Measurements from ENCODE around the gene KCNA2. TPM values are rescaled to one million over a fixed set of nuclear protein-coding genes. Genes with fewer than 3 reads are reported as not detected.

Gene KCNA2
- total and polyA plus RNA-seq, 2 of the 13 experiments (the other 11 are each of a cell fraction or from before 2014, with no cell fraction given) = not detected

DNA sequence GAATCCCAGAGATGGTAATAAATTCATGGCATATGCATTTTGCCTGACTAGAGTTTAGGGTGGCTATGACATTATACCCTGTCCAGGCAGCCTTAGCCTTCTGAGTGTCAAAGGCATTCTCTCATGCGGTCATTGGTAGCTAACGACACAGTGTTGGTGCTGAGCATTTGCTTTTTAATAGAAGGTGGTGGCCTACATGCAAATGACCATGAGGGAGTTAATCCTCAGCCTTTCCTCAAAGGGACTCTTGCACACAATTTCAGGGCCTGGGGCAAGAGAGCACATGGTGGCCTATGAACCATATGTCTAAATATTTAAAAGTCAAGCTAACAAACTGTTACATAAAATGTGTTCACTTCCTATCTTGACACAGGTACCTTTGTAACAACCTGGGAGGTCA lies 56.3 kb downstream of the KCNA2 start:
- Histone ChIP-seq H3K27me3 (ENCODE audit: control insufficient read depth in 1 of 2, insufficient read depth in 2 of 2, low read length in 2 of 2) (peaks cover 0 to 8% of the 10 kb centered on the region in 2 experiments; a peak in 2 of 5 replicates), H3K27ac (ENCODE audit: extremely low read length, insufficient read depth, low read length) (no peak overlapping the region), H3K9me3 (ENCODE audit: low read length) (no peaks in the 10 kb centered on the region), H4K20me1 (ENCODE audit: insufficient read depth, low read length) (peaks cover 5% of the 10 kb centered on the region; the same call in 1 of the 2 replicates), H3K36me3 (replicated peaks in 1 of 2; ENCODE audit: control insufficient read depth in 1 of 2, insufficient read depth in 2 of 2, low read length in 2 of 2) (no peaks in the 10 kb centered on the region), H3K4me3 (replicated peaks in 1 of 3; ENCODE audit: insufficient read depth in 1 of 3, low read depth in 2 of 3, low read length in 3 of 3) (no peak overlapping the region), H3K4me2 (ENCODE audit: low read depth, low read length) (no peak overlapping the region), H3K79me2 (ENCODE audit: insufficient read depth, low read length) (no peaks in the 10 kb centered on the region), H3K9ac (ENCODE audit: insufficient read depth, low read depth, low read length) (no peak overlapping the region), H3K4me1 (ENCODE audit: insufficient read depth, low read length) (no peaks in the 10 kb centered on the region), H2AFZ (ENCODE audit: low read length) (no peak overlapping the region)
- CTCF ChIA-PET (ENCODE audit: low intra/inter-chr PET ratio, low total read pairs) = no interaction called here
- in situ Hi-C loops (cut with HindIII; ENCODE audit: extremely low pct_ligation_motif_present, low pct_unique_long_range_greater_than_20kb) = no loop called here
- no peak for FAIRE-seq
- no peak for DNase-seq (ENCODE audit: low spot score)
- BruUV-seq (replicated peaks) = no TSS peak
- POLR2A ChIA-PET = no interaction called here
- WGBS (ENCODE audit: low lambda C conversion rate) = 0% methylated on average over 1 of the region's 2 CpGs
- ATAC-seq = no peak
- intact Hi-C loops (cut with micrococcal nuclease; ENCODE audit: unreplicated experiment) = loop anchor here (2.0 kb wide), 1 partner anchor 25 kb away; no protein-coding TSS in a partner anchor
- TF ChIP-seq ZNF615 (CRISPR knock-in tag; IDR thresholded peaks at IDR 0.05; ENCODE audit: borderline replicate concordance) (no peak), TOE1 (CRISPR knock-in tag; IDR thresholded peaks at IDR 0.05) (no peak), KDM3A (CRISPR knock-in tag; IDR thresholded peaks at IDR 0.05; ENCODE audit: low read depth) (no peak), ZNF605 (CRISPR knock-in tag; IDR thresholded peaks at IDR 0.05) (no peak), ZNF337 (CRISPR knock-in tag; IDR thresholded peaks at IDR 0.05; ENCODE audit: borderline replicate concordance, low read depth) (no peak), ZNF562 (CRISPR knock-in tag; IDR thresholded peaks at IDR 0.05; ENCODE audit: borderline replicate concordance) (no peak), ZNF350 (CRISPR knock-in tag; IDR thresholded peaks at IDR 0.05; ENCODE audit: borderline replicate concordance, low read depth) (no peak)
- TF ChIP-seq, protein P1, sequence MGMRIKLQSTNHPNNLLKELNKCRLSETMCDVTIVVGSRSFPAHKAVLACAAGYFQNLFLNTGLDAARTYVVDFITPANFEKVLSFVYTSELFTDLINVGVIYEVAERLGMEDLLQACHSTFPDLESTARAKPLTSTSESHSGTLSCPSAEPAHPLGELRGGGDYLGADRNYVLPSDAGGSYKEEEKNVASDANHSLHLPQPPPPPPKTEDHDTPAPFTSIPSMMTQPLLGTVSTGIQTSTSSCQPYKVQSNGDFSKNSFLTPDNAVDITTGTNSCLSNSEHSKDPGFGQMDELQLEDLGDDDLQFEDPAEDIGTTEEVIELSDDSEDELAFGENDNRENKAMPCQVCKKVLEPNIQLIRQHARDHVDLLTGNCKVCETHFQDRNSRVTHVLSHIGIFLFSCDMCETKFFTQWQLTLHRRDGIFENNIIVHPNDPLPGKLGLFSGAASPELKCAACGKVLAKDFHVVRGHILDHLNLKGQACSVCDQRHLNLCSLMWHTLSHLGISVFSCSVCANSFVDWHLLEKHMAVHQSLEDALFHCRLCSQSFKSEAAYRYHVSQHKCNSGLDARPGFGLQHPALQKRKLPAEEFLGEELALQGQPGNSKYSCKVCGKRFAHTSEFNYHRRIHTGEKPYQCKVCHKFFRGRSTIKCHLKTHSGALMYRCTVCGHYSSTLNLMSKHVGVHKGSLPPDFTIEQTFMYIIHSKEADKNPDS (CRISPR knock-in tag; IDR thresholded peaks at IDR 0.05) = no peak
- TF ChIP-seq, protein P2, sequence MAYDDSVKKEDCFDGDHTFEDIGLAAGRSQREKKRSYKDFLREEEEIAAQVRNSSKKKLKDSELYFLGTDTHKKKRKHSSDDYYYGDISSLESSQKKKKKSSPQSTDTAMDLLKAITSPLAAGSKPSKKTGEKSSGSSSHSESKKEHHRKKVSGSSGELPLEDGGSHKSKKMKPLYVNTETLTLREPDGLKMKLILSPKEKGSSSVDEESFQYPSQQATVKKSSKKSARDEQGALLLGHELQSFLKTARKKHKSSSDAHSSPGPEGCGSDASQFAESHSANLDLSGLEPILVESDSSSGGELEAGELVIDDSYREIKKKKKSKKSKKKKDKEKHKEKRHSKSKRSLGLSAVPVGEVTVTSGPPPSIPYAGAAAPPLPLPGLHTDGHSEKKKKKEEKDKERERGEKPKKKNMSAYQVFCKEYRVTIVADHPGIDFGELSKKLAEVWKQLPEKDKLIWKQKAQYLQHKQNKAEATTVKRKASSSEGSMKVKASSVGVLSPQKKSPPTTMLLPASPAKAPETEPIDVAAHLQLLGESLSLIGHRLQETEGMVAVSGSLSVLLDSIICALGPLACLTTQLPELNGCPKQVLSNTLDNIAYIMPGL (CRISPR knock-in tag; IDR thresholded peaks at IDR 0.05; ENCODE audit: borderline replicate concordance in 1 of 2, low read depth in 1 of 2) = no peak
- TF ChIP-seq, protein P3, sequence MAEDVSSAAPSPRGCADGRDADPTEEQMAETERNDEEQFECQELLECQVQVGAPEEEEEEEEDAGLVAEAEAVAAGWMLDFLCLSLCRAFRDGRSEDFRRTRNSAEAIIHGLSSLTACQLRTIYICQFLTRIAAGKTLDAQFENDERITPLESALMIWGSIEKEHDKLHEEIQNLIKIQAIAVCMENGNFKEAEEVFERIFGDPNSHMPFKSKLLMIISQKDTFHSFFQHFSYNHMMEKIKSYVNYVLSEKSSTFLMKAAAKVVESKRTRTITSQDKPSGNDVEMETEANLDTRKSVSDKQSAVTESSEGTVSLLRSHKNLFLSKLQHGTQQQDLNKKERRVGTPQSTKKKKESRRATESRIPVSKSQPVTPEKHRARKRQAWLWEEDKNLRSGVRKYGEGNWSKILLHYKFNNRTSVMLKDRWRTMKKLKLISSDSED (CRISPR knock-in tag; IDR thresholded peaks at IDR 0.05) = no peak
- TF ChIP-seq, protein P4, sequence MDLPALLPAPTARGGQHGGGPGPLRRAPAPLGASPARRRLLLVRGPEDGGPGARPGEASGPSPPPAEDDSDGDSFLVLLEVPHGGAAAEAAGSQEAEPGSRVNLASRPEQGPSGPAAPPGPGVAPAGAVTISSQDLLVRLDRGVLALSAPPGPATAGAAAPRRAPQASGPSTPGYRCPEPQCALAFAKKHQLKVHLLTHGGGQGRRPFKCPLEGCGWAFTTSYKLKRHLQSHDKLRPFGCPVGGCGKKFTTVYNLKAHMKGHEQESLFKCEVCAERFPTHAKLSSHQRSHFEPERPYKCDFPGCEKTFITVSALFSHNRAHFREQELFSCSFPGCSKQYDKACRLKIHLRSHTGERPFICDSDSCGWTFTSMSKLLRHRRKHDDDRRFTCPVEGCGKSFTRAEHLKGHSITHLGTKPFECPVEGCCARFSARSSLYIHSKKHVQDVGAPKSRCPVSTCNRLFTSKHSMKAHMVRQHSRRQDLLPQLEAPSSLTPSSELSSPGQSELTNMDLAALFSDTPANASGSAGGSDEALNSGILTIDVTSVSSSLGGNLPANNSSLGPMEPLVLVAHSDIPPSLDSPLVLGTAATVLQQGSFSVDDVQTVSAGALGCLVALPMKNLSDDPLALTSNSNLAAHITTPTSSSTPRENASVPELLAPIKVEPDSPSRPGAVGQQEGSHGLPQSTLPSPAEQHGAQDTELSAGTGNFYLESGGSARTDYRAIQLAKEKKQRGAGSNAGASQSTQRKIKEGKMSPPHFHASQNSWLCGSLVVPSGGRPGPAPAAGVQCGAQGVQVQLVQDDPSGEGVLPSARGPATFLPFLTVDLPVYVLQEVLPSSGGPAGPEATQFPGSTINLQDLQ (CRISPR knock-in tag; IDR thresholded peaks at IDR 0.05) = no peak
- TF ChIP-seq, protein P5, sequence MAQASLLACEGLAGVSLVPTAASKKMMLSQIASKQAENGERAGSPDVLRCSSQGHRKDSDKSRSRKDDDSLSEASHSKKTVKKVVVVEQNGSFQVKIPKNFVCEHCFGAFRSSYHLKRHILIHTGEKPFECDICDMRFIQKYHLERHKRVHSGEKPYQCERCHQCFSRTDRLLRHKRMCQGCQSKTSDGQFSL (CRISPR knock-in tag; IDR thresholded peaks at IDR 0.05) = no peak
- TF ChIP-seq, protein P6, sequence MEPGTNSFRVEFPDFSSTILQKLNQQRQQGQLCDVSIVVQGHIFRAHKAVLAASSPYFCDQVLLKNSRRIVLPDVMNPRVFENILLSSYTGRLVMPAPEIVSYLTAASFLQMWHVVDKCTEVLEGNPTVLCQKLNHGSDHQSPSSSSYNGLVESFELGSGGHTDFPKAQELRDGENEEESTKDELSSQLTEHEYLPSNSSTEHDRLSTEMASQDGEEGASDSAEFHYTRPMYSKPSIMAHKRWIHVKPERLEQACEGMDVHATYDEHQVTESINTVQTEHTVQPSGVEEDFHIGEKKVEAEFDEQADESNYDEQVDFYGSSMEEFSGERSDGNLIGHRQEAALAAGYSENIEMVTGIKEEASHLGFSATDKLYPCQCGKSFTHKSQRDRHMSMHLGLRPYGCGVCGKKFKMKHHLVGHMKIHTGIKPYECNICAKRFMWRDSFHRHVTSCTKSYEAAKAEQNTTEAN (CRISPR knock-in tag; conservative IDR thresholded peaks at IDR 0.05) = no peak
